Activated T-cell treated with anti-CD3 and anti-CD28 coated beads, Interleukin-2, amount 50 U/mL, for 1 hour (primary cell): ENCODE measurements around the gene GP1BA.

Experiments
- DNase-seq: peaks from one replicate; pipeline ENCODE4 v3.0.0-alpha.2; 2020

The GP1BA gene

GRCh38 chr17:4931963-4932362, at the start of gene GP1BA:
GP1BA (plus strand) TSS chr17:4932277; CDS start chr17:4932605, 328 bp downstream.
- DNase-seq: no peak

GRCh38 chr17:4884489-4884888, 47.6 kb upstream of the GP1BA start:
- no peak for DNase-seq

DNA sequence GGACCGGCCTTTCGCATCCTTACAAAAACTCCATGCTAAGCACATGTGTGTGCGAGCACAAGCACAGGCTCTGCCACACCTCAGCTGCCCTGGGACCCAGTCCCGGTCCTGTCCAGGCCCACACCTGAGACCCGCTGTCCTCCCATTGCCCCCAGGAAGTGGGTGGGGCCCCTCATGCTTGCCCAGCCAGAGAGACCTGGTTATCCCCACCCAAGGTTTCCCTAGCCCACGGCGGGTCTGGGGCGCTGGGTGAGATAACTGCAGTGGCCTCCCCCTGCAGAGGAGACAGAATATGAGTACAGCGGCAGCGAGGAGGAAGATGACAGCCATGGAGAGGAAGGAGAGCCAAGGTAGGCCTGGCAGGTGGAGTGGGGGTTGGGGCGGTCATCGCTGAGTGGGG, 45.2 kb upstream of the GP1BA start:
- DNase-seq: no peak

DNA sequence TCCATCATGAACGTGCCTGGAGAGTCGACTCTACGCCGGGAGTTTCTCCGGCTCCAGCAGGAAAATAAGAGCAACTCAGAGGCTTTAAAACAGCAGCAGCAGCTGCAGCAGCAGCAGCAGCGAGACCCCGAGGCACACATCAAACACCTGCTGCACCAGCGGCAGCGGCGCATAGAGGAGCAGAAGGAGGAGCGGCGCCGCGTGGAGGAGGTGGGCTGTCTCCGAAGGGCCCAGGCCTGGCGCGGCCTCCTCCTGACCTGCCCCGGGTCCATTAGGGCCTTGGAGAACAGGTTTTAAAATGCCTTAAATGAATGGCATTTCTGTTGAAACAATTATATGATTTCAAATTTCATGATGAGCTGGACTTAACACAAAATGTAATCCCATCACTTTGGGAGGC, 44.5 kb upstream of the GP1BA start:
- no peak for DNase-seq

DNA sequence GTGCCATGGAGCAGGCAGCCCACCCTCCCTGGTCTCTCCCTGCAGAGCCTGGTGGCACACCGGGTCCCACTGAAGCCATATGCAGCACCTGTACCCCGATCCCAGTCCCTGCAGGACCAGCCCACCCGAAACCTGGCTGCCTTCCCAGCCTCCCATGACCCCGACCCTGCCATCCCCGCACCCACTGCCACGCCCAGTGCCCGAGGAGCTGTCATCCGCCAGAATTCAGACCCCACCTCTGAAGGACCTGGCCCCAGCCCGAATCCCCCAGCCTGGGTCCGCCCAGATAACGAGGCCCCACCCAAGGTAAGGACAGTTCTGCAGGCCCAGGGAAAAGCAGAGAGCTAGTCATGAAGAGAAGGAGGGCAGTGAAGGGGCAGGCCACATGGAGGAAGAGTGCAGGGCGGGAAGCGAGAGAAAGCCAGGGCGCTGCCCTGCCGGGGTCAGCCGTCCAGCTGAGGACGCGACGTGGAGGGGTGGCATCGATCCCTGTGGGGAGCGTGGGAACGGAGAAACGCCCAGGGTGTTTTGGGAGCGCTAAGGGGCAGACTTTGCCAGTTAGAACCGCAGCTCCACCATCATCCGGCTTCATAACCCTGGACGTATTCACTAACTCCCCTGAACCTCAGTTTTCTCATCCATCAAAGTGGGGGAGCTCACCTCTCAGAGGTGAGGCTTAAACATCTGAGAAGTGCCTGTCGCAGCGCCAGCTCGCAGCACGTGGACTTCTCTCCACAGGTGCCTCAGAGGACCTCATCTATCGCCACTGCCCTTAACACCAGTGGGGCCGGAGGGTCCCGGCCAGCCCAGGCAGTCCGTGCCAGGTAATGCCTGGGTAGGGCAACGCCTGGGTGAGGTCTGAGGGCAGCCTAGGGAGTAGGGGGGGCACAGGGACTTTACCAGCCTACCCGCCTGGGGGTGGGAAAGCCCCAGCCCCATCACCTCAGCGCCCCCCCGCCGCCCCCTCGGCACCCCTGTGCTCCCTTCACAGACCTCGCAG, 40.4 kb upstream of the GP1BA start:
- DNase-seq: no peak

GRCh38 chr17:4892499-4893221, 39.4 kb upstream of the GP1BA start:
- no peak for DNase-seq

GRCh38 chr17:4893272-4893671, 38.8 kb upstream of the GP1BA start:
- DNase-seq: no peak

DNA sequence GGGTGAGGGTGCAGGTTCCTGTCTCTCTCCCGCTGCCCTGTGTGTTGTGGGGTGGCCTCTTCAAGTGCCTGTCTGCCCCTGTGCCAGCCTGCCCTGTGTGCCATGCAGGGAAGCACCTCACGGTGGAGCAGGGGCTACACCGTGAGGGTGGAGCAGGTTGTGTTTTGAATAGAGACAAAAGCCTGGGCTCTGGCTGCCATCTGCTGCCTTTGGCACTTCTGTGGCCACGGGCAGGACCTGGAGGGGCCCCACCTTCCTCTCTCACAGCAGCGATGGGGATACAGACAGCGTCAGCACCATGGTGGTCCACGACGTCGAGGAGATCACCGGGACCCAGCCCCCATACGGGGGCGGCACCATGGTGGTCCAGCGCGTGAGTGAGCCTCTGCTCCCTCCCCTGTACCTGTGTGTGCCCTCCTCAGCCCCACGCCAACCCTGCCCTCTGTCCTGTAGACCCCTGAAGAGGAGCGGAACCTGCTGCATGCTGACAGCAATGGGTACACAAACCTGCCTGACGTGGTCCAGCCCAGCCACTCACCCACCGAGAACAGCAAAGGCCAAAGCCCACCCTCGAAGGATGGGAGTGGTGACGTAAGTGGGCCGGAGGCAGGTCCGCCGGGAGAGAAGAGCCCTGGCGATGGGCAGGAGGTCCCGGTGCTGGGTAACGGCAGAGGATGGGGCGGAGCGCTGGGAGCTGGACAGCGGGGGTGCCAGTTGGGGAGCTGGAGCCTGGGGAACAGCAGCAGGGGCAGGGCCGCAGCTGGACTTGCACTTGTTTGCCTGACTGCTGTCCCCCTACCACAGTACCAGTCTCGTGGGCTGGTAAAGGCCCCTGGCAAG, 38.1 kb upstream of the GP1BA start:
- DNase-seq: no peak

DNA sequence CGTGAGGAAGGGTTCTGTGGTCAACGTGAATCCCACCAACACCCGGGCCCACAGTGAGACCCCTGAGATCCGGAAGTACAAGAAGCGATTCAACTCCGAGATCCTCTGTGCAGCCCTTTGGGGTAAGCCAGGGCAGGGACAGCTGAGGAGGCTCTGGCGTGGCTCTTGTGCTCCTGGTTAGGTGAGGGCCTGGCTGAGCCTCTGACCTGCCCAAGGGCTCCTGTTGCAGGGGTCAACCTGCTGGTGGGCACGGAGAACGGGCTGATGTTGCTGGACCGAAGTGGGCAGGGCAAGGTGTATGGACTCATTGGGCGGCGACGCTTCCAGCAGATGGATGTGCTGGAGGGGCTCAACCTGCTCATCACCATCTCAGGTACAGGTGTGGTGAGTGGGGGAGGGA, 37.0 kb upstream of the GP1BA start:
- no peak for DNase-seq

- no peak for DNase-seq
Observed at GRCh38 chr17:4895657-4896331, 36.3 kb upstream of the GP1BA start.

- DNase-seq: no peak
Observed at GRCh38 chr17:4896332-4897197, 35.5 kb upstream of the GP1BA start.

DNA sequence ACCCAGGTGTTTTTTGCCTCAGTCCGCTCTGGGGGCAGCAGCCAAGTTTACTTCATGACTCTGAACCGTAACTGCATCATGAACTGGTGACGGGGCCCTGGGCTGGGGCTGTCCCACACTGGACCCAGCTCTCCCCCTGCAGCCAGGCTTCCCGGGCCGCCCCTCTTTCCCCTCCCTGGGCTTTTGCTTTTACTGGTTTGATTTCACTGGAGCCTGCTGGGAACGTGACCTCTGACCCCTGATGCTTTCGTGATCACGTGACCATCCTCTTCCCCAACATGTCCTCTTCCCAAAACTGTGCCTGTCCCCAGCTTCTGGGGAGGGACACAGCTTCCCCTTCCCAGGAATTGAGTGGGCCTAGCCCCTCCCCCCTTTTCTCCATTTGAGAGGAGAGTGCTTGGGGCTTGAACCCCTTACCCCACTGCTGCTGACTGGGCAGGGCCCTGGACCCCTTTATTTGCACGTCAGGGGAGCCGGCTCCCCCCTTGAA, 34.8 kb upstream of the GP1BA start:
- no peak for DNase-seq

- DNase-seq: no peak
Observed at GRCh38 chr17:4897785-4898184, 34.3 kb upstream of the GP1BA start.

DNA sequence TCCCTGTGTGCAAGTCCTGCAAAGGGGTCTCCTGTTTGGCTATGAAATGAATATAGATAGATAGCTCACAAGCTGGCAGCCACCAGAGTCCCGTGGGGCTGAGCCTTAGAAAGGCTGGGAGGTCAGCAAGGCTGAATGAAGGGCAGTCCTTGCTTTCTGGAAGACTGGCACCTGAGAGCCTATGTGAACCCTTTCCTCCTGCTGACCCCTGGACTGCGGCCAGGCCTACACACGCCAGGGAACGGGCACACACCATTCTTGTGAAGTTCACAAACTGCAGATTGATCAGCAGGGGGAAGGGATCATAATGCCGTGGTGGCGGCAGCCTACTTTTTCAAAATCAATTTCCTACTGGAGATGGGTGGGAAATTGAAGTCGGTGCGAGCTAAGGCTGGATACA, 33.7 kb upstream of the GP1BA start:
- no peak for DNase-seq

GRCh38 chr17:4898927-4899326, 33.1 kb upstream of the GP1BA start:
- DNase-seq: no peak

GRCh38 chr17:4899341-4900230, 32.5 kb upstream of the GP1BA start, which contains the start of gene C17orf107:
C17orf107 (plus strand) TSS chr17:4899536; CDS start chr17:4899763, 227 bp downstream.
- DNase-seq: peak; percentile 98

DNA sequence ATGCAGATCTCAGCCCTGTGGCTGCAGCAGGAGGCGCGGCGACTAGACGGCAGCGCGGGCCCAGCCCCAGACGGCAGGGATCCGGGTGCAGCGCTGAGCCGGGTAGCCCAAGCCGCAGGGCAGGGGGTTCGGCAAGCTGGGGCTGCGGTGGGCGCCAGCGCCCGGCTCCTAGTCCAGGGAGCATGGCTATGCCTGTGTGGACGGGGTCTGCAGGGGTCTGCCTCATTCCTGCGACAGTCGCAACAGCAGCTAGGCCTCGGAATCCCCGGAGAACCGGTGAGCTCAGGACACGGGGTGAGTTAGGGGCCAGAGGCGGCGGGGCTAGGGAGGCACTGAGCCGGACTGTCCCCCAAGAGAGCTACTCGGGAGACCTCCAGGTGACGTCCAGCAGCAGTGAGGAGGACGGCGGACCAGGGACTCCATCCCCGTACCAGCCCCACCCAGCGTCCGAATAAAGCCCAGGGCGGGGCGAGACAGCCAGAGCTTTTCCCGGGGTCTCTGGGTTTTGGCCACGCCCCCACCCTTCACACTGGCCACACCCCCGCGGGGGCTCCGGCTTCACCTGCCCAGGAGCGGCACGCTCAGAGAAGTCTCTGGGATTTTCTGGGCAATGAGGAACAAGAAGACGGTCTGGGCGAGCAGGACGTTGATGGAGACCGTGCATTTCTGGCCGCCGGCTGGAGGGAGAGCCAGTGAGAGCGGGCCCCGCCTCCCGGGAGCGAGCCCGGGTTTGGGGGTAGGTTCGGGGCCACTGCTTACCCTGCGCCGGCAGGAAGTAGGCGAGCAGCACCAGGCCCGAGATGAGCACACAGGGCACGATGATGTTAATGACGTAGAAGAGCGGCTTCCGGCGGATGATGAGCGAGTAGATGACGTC, 31.6 kb upstream of the GP1BA start:
- DNase-seq: peak; percentile 71

DNA sequence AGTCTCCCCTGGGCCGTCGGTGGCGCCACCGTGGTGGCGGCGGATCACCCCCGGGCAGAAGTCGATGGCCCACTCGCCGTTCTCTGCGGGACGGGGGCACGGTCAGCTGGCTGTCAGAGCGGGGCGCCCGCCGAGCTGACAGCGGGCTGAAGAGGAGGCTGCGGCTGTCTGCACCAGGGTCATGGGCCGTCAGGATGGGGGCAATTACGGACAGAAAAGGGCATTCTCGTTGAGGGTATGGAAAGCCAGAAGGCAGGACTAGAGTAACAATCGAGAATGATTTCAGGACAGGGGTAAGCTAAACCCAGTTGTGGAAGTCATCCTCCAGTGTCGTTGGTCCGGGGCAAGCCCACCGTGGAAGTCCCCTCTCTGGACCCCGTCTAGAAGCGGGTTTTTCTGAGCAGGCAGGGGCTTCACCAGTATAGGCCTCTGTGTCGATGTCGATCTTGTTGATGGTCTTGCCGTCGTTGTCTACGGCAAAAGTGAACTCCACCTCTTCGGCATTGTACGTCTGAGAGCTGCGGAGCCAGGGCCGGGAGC, 30.9 kb upstream of the GP1BA start:
- no peak for DNase-seq
